A673 (cell line): ENCODE measurements around the gene IL10RB.

Experiments
- CTCF ChIP-seq: fragments of 300-800, 200-600 bp; sonication (generic); conservative IDR thresholded peaks from 2 replicates; pipeline ENCODE4 v1.5.1; 2017; ENCODE audit warnings: low read depth, mild to moderate bottlenecking, antibody characterized with exemption, low read length, moderate library complexity, mixed read lengths
- EZH2 ChIP-seq: fragments of 200-600 bp; sonication (generic); IDR thresholded peaks from 2 replicates; pipeline ENCODE4 v1.6.1; 2017; ENCODE audit warnings: borderline replicate concordance, low read depth, mild to moderate bottlenecking, mixed read lengths, antibody characterized with exemption, low read length; ENCODE audit not compliant: poor library complexity, severe bottlenecking

DNA sequence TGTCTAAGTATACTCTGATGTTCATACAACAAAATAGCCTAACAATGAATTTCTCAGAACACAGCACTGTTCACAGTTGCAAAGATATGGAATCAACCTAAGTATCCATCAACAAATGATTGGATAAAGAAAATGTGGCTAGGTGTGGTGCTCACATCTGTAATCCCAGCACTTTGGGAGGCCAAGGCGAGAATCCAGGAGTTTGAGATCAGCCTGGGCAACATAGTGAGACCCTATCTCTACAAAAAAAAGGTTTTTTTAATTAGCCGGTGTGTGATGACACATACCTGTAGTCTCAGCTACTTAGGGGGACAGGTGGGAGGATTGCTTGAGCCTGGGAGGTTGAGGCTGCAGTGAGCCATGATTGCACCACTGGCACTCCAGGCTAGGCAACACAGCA, 25.8 kb upstream of the IL10RB start:
- TF ChIP-seq CTCF (no peak), EZH2 (no peak)
